BLaER1 (cell line): ENCODE results near the gene ALB.

ENCODE experiments used
- H3K27ac ChIP-seq: shearing (Covaris generic); formaldehyde crosslinking; 2 replicates; pipeline ENCODE4 v1.8.1; 2022
- H3K27me3 ChIP-seq: shearing (Covaris generic); formaldehyde crosslinking; 2 replicates; pipeline ENCODE4 v1.8.1; 2022
- H3K36me3 ChIP-seq: shearing (Covaris generic); formaldehyde crosslinking; 2 replicates; pipeline ENCODE4 v1.8.1; 2022
- H3K4me1 ChIP-seq: shearing (Covaris generic); formaldehyde crosslinking; 2 replicates; pipeline ENCODE4 v1.8.1; 2022
- H3K4me2 ChIP-seq: shearing (Covaris generic); formaldehyde crosslinking; 2 replicates; pipeline ENCODE4 v1.8.1; 2022
- H3K4me3 ChIP-seq: shearing (Covaris generic); formaldehyde crosslinking; 2 replicates; pipeline ENCODE4 v1.8.1; 2022
- H3K9ac ChIP-seq: shearing (Covaris generic); formaldehyde crosslinking; 2 replicates; pipeline ENCODE4 v1.8.1; 2022
- H3K9me3 ChIP-seq: shearing (Covaris generic); formaldehyde crosslinking; 2 replicates; pipeline ENCODE4 v1.8.1; 2022
- H4K20me1 ChIP-seq: shearing (Covaris generic); formaldehyde crosslinking; 2 replicates; pipeline ENCODE4 v1.8.1; 2022
- Cebpa-rat ChIP-seq: shearing (Covaris generic); IDR thresholded peaks from 2 replicates; pipeline ENCODE4 v1.8.1; 2022

Gene ALB

GRCh38 chr4:73408181-73408867 is 4.2 kb downstream of the ALB start:
- Histone ChIP-seq H3K4me2 (no peak overlapping the region), H3K4me3 (no peak overlapping the region), H4K20me1 (no peaks in the 10 kb centered on the region), H3K27me3 (no peaks in the 10 kb centered on the region), H3K9me3 (no peaks in the 10 kb centered on the region), H3K36me3 (no peaks in the 10 kb centered on the region), H3K4me1 (no peaks in the 10 kb centered on the region), H3K9ac (no peak overlapping the region), H3K27ac (no peak overlapping the region)
- no peak for TF ChIP-seq Cebpa-rat

- Histone ChIP-seq H3K4me2 (no peak overlapping the region), H3K36me3 (no peaks in the 10 kb centered on the region), H3K4me1 (no peaks in the 10 kb centered on the region), H3K4me3 (no peak overlapping the region), H3K27ac (no peak overlapping the region), H3K9me3 (no peaks in the 10 kb centered on the region), H3K27me3 (no peaks in the 10 kb centered on the region), H3K9ac (no peak overlapping the region), H4K20me1 (no peaks in the 10 kb centered on the region)
- no peak for TF ChIP-seq Cebpa-rat
Observed at GRCh38 chr4:73409012-73409862, 5.2 kb downstream of the ALB start.

- Histone ChIP-seq H3K4me1 (no peaks in the 10 kb centered on the region), H3K36me3 (no peaks in the 10 kb centered on the region), H3K4me2 (no peak overlapping the region), H3K27me3 (no peaks in the 10 kb centered on the region), H3K9me3 (no peaks in the 10 kb centered on the region), H3K9ac (no peak overlapping the region), H3K4me3 (no peak overlapping the region), H3K27ac (no peak overlapping the region), H4K20me1 (no peaks in the 10 kb centered on the region)
- TF ChIP-seq Cebpa-rat = no peak
Observed at GRCh38 chr4:73409978-73410548, 6.0 kb downstream of the ALB start.

- Histone ChIP-seq H3K9me3 (no peaks in the 10 kb centered on the region), H3K27ac (no peak overlapping the region), H3K36me3 (no peaks in the 10 kb centered on the region), H3K4me3 (no peak overlapping the region), H3K27me3 (no peaks in the 10 kb centered on the region), H3K4me2 (no peak overlapping the region), H4K20me1 (no peaks in the 10 kb centered on the region), H3K9ac (no peak overlapping the region), H3K4me1 (no peaks in the 10 kb centered on the region)
- TF ChIP-seq Cebpa-rat = no peak
Observed at GRCh38 chr4:73410916-73411730, 7.0 kb downstream of the ALB start.

- H3K27me3 ChIP-seq = no peaks in the 10 kb centered on the region
- no peaks in the 10 kb centered on the region for H4K20me1 ChIP-seq
- H3K36me3 ChIP-seq = no peaks in the 10 kb centered on the region
- no peaks in the 10 kb centered on the region for H3K9me3 ChIP-seq
- H3K4me3 ChIP-seq = no peak overlapping the region
- no peaks in the 10 kb centered on the region for H3K4me1 ChIP-seq
- H3K4me2 ChIP-seq = no peak overlapping the region
- TF ChIP-seq Cebpa-rat = no peak
- H3K9ac ChIP-seq = no peak overlapping the region
- no peak overlapping the region for H3K27ac ChIP-seq
Observed at GRCh38 chr4:73411731-73412414, 7.8 kb downstream of the ALB start.

DNA sequence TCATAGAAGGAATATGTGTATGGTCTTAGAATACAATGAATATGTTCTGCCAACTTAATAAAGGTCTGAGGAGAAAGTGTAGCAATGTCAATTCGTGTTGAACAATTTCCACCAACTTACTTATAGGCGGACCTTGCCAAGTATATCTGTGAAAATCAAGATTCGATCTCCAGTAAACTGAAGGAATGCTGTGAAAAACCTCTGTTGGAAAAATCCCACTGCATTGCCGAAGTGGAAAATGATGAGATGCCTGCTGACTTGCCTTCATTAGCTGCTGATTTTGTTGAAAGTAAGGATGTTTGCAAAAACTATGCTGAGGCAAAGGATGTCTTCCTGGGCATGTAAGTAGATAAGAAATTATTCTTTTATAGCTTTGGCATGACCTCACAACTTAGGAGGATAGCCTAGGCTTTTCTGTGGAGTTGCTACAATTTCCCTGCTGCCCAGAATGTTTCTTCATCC is 9.2 kb downstream of the ALB start:
- Histone ChIP-seq H4K20me1 (no peaks in the 10 kb centered on the region), H3K27me3 (no peaks in the 10 kb centered on the region), H3K4me1 (no peaks in the 10 kb centered on the region), H3K36me3 (no peaks in the 10 kb centered on the region), H3K27ac (no peak overlapping the region), H3K4me3 (no peak overlapping the region), H3K9ac (no peak overlapping the region), H3K4me2 (no peak overlapping the region), H3K9me3 (no peaks in the 10 kb centered on the region)
- TF ChIP-seq Cebpa-rat = no peak

DNA sequence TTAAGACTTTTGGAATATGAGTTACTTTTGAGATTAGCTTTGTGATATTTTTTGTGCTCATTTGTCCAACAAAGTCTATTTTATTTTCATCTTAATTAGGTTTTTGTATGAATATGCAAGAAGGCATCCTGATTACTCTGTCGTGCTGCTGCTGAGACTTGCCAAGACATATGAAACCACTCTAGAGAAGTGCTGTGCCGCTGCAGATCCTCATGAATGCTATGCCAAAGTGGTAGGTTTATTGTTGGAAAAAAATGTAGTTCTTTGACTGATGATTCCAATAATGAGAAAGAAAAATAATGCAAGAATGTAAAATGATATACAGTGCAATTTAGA is 10.8 kb downstream of the ALB start:
- H3K27ac ChIP-seq = no peak overlapping the region
- no peaks in the 10 kb centered on the region for H4K20me1 ChIP-seq
- TF ChIP-seq Cebpa-rat = no peak
- no peaks in the 10 kb centered on the region for H3K9me3 ChIP-seq
- H3K9ac ChIP-seq = no peak overlapping the region
- H3K4me3 ChIP-seq = no peak overlapping the region
- H3K4me2 ChIP-seq = no peak overlapping the region
- no peaks in the 10 kb centered on the region for H3K36me3 ChIP-seq
- no peaks in the 10 kb centered on the region for H3K27me3 ChIP-seq
- no peaks in the 10 kb centered on the region for H3K4me1 ChIP-seq

- H3K27ac ChIP-seq = no peak overlapping the region
Observed at GRCh38 chr4:73415807-73416238, 11.7 kb downstream of the ALB start.

GRCh38 chr4:73416423-73417087 is 12.5 kb downstream of the ALB start:
- no peaks in the 10 kb centered on the region for H4K20me1 ChIP-seq
- H3K9ac ChIP-seq = no peak overlapping the region
- H3K27ac ChIP-seq = no peak overlapping the region
- H3K27me3 ChIP-seq = no peaks in the 10 kb centered on the region
- no peaks in the 10 kb centered on the region for H3K4me1 ChIP-seq
- no peak overlapping the region for H3K4me2 ChIP-seq
- H3K36me3 ChIP-seq = no peaks in the 10 kb centered on the region
- no peaks in the 10 kb centered on the region for H3K9me3 ChIP-seq
- TF ChIP-seq Cebpa-rat = no peak
- H3K4me3 ChIP-seq = no peak overlapping the region

More at GRCh38 chr4:73415807-73416238, 11.7 kb downstream of the ALB start:
- Histone ChIP-seq H3K36me3 (no peaks in the 10 kb centered on the region), H3K27me3 (no peaks in the 10 kb centered on the region), H4K20me1 (no peaks in the 10 kb centered on the region), H3K4me2 (no peak overlapping the region), H3K9ac (no peak overlapping the region), H3K4me1 (no peaks in the 10 kb centered on the region), H3K4me3 (no peak overlapping the region), H3K9me3 (no peaks in the 10 kb centered on the region)
- no peak for TF ChIP-seq Cebpa-rat
